Measurements from ENCODE around the gene HOXA5.

DNA sequence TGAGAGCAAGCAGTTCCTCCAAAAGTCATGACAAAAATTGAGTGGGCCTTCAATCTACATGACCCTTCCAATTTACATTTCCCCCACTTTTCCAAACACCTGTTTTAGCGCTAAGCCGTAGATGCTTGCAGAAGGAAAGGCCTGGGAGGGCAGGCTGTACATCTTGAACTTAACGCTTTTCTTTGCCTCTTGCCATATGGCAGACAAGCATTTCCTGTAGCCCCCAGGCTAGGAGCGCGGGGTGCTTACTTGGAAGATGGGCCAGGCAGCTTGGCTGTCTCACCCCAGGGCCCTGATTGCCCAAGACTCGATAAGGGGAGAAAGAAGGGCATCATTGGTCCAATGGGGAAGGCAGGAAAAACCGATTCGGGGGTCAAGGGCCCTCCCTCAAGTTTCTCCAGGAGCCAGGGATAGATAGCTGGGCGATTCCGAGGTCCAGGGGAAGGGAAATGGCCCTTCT is 28.9 kb upstream of the HOXA5 start:
- TF ChIP-seq, protein P1, sequence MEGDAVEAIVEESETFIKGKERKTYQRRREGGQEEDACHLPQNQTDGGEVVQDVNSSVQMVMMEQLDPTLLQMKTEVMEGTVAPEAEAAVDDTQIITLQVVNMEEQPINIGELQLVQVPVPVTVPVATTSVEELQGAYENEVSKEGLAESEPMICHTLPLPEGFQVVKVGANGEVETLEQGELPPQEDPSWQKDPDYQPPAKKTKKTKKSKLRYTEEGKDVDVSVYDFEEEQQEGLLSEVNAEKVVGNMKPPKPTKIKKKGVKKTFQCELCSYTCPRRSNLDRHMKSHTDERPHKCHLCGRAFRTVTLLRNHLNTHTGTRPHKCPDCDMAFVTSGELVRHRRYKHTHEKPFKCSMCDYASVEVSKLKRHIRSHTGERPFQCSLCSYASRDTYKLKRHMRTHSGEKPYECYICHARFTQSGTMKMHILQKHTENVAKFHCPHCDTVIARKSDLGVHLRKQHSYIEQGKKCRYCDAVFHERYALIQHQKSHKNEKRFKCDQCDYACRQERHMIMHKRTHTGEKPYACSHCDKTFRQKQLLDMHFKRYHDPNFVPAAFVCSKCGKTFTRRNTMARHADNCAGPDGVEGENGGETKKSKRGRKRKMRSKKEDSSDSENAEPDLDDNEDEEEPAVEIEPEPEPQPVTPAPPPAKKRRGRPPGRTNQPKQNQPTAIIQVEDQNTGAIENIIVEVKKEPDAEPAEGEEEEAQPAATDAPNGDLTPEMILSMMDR (IDR thresholded peaks at IDR 0.05) = no peak
- TF ChIP-seq POLR2A (IDR thresholded peaks at IDR 0.05) = no peak
